Amygdala (tissue), 56 donors: ENCODE measurements around the gene DTL.

Source experiments
- DNase-seq, 56 donors: peaks; one replicate each; lab custom pipeline; 2025; lab: John Stamatoyannopoulos, UW

Gene DTL

DNA sequence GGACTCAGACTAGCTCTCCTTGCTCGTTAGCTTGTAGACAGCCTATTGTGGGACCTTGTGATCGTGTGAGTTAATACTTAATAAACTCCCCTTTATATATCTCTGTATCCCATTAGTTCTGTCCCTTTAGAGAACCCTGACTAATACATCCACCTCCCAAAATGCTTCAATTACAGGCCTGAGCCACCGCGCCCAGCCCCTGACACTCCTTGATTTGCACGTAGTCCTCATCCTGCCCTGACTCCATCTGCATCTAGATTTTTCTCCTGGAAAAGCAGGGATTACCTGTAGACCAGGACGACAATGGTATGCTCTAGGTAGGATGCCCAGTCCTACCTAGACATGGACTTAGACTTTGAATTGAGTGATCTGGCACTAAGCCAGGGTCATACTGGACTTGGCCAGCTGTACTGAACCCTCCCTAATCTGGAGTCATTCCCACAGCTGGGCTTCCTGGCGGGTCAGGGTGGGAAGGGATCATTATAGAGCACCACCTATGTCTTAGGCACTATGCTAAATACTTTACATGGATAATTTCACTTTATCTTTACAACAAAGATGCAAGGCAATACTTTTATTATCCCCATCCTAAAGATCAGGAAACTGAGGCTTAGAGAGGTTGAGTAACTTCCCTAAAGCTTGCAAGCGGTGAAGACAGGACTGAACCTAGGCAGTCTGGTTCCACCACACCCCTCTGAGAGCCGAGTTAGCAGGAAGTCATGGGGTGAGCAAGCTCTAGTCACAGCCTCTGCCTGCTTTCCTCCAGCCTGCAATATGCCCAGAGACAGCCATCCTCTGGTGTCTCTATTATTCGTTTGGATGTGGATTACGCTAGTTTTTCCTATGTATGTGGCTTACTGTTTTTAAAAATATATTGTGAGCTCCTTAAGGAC lies 89.4 kb downstream of the DTL start:
- DNase-seq: no peak

DNA sequence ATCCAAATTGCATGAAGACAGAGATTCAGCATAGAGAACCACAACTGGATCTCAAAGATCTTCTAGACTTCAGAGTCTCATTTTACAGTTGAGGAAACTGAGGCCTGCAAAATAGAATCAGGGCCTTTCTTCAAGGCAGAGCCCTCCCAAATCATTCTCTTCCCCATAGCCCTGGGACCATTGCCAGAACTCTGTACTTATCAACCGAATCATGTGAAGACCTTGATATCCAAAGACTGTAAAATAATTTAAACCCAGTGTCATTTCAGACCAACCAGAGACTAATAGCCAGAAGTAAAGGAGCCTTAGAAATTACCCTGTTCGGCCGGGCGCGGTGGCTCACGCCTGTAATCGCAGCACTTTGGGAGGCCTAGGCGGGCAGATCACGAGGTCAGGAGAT lies 90.1 kb downstream of the DTL start:
- DNase-seq: no peak

DNA sequence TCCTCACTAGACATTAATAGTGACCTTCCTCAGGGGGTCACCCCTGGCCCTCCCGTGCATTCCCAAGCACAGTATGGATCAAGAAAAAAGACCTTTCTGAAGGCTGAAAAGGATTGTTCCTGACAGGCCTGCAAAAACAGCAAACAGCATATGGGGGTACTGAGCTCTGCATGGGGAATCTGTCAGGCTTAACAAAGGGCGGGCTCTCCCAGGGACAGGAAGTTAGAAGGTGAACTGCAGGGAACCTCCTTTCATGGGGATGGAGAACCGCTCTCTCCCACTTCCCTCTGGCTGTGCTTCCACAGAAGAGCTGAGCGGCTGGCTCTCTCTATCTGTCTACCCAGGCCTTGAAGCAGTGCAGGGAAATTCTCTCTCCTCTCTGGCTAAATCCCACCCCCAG lies 91.7 kb downstream of the DTL start:
- DNase-seq: no peak

DNA sequence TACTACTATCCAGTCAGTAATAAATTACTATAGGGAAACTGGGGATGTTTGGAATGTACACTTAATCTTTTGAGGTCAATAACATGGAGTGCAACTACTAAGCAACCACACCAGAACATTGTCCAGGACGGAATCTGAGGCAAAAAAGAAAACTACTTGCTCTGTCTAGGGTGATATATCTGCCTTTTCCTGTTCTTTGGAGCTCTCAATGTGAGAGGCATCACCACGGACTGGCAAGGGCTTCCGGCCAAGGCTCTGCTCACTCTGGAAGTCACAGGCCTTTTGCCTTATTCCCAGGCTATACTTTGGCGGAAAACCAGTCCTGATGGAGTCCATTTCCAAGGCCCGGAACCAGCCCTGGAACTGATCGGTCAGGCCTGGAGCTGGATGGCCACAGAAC lies 94.2 kb downstream of the DTL start:
- DNase-seq: no peak

DNA sequence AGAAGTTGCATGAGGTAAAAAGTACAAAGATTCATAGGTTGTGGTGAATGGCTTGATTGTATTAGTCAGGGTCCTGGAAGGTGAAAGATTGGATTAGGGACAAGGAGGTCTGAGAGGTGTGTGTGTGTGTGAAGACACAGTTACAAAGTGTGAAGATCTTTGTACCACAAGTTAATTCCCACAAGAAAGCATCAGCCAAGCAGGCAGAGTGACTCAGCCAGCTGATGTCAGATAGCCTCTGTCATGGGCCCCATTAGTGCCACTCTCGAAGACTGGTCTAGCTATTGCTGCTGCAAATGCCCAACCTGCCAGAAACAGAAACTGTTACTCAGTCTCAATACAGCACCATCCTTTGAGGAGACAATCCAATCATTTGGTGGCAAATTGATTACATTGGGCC lies 96.5 kb downstream of the DTL start:
- DNase-seq: no peak

DNA sequence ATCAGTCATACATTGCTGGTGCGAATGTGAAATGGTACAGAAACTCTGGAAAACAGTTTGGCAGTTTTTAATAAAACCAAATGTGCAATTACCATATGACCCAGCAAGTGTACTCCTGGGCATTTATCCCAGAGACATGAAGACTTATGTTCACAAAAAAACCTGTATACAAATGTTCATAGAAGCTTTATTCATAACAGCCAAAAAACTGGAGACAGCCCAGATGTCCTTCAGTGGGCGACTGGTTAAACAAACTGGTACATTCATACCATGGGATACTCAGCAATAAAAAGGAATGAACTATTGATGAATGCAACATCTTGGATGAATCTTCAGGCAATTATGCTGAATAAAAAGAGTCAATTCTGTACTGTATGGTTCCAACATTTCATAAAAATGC lies 97.8 kb downstream of the DTL start:
- peak in 1 of 56 donors; percentile 3 for DNase-seq

DNA sequence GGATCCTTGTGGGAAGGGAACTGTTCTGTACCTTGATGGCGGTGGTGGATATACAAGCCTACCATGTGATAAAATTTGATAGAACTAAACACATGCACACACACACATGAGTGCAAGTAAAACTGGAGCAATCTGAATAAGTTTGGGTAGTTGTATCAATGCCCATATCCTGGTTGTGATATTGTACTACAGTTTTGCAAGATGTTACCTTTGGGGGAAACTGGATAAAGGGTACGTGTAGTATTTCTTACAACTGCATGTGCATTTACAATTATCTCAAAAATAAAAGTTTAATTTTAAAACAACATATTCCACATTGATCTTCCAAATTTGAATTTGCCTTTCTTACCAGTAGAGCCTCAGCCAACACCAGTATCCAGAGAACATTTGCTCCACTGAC lies 99.6 kb downstream of the DTL start:
- no peak for DNase-seq

DNA sequence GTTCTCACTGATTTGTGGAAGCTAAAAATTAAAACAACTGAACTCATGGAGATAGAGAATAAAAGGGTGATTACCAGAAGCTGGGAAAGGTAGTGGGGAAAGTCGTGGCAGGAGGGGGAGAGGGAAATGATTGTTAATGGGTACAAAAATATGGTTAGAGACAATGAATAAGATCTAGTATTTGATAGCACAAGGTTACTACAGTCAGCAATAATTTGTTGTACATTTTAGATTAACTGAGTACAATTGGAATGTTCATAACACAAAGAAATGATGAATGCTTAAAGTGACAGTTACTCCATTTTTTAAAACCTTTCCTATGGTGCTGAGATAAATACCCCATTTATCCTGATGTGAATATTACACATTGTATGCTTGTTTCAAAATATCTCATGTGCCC lies 102.3 kb downstream of the DTL start:
- no peak for DNase-seq

DNA sequence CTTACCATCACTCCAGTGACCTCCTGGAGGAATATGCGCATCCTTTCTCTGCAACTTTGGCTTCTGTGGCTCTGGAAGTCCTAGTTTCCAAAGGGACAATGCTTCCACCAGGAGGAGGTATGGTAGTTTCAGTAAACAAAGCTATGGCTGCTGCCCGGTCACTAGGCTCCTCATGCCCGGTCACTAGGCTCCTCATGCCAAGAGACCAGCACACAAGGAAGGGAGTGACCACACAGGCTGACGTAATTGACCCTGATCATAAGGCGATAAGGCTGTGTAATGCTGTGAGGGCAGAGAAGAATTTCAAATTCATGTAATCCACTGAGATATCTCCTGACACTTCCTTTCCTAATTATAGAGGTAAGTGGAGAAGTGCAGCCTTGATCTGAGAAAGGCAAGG lies 102.9 kb downstream of the DTL start:
- DNase-seq: no peak

DNA sequence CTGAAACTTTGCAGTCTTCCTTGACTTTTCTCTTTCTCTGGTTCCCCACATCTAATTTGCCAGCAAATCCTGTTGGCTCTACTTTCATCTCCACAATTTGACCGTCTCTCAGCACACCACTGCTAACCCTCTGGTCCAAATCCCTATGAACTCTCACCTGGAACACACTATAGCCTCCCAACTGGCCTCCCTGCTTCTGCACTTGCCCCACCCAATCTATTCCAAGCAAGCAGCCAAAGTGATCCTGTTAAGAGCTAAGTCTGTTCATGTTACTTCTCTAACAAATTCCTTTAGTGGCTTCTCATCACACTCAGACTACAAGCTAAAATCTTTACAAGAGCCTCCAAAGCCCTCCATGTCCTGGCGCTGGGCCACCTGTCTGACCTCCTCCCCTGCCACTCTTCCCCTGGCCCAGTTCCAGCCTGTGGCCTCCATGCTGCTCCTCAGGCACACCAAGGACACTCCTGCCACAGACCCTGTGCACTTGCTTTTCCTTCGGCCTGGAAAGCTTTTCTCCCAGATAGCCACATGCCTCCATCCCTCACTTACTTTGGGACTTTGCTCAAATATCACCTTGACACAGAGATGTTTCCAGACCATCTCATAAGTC lies 104.1 kb downstream of the DTL start:
- DNase-seq: no peak

DNA sequence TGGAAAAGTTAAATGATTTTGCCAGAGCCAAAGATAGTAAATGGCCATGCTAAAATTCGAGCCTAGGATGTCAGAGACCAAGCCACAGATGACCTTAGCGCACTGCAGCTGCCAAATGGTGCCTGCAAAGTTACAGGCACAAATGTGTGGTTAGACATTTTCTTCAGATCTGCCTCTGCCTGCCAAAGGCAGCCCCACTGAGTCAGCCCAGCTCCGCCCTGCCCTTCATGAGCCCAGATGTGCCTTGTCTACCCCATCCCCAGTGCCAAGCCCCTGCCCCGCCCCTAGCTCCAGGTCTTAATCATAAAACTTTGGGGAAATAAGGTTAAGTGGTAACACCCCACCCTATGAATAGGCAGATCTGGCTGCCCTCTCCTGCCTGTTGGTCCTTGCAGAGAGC lies 105.9 kb downstream of the DTL start:
- no peak for DNase-seq

DNA sequence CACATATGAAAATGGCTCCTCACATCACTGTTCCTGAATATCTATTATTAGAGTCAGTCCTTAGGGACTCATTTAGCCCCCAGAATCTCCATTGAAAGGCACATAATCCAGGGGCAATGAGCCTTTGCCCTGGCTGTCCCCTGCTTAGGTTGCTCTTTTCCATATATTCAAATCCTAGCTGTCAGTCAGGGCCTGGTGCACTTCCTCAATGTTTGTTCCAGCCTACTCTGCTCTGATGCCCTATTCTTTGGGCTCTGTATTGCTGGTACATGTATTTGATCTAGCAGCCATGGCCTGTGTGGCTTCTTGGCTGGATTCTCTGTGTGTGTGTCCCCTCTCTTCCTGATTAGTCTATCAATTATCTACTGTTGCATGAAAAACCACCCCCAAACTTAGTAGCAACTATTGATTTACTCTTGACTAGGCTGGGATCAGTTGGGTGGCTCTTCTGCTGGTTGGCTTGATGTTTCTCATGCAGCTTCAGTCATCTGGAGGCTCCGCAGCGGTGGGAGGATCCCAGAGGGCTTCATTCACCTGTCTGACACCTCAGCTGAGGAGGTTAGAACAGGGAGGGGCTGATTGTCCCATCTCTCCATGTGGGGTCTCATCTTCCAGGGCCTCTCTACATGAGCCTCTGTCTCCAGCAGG lies 107.5 kb downstream of the DTL start:
- no peak for DNase-seq

DNA sequence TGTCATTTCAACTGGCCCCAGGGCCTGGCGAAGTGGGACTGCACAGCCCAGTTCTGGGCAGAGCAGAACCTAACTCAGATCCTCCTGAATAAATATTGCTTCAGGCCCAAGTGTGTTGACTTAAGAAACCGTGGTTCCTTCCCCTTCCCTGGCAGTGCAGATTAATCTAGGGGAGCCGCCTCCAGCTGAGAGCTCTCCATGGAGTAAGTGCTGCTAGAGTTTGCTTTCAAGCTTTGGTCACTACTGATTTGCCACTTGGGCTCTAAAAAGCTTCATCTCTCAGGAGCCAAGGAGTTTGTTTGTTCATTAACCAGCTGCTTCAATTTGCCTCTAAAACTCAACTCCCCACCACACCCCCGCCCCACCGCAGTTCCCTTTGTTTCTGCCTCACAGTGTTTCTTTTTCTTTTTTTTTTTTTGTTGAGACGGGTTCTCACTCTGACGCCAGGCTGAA lies 112.1 kb downstream of the DTL start:
- DNase-seq: no peak

DNA sequence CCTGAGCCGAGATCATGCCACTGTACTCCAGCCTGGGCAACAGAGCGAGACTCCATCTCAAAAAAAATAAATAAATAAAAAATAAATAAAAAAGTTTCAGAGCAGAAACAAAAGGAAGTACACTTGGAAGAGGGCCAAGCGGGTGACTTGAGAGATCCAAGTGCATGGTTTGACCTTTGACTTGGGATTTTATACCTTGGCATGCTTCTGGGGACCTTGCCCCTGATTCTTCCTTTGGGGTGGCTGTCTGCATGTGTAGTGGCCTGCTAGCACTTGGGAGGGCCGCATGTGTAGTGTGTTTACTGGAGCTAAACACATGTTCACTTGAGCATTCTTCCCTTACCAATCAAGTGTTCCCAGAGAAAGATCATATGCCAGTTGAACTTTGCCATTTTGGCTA lies 114.0 kb downstream of the DTL start:
- DNase-seq: no peak

DNA sequence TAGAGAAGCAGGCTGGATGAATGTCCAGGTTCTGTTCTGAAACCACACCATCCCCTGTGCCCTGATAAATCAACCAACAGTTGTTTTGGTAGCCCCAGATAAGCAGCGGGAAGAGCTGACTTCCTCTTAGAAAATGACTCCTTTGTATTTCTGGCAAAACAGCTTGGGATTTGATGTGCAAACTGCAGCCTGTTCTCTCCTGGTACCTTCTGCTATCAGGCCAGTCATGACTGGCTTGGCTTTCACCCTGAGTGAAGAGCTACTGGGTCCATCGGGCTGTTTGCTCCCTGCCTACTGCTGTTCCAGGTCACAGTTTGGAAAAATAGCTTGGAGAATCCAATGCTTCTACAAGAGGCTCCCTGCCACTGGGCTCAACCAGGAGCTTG lies 116.8 kb downstream of the DTL start:
- DNase-seq: no peak

DNA sequence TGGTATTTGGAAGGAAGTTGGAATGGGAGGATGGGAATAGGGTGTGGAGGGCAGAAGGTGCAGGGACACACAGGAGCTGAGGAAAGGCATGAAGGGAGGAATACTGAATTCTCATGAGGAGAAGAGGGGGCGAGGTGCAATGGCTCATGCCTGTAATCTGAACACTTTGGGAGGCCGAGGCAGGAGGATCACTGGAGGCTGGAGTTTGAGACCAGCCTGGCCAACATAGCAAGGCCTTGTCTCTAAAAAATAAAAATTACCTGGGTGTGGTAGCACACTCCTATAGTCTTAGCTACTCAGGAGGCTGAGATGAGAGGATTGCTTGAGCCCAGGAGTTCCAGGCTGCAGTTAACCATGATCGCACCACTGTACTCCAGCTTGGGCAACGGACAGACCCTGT lies 117.3 kb downstream of the DTL start:
- DNase-seq: no peak

DNA sequence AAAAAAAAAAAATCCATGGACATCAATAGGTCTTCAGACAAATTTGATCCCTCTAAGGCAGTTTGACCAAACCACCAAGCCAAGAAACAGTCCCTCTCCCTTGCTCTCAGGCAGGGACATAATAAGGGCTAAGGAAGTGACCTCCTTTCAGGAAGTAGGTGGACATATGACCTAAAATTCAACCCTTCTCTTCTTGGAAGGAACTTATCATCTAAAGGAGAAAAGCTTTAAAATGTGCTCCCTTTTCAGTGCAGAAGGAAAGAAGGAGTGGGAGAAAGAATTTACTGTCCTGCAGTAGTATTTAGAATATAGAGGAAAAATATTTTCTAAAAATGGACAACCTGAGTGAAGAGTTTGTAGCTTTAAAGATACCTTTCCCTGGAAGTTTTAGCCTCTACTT lies 118.1 kb downstream of the DTL start:
- no peak for DNase-seq
